GM19193 (cell line): ENCODE results near the gene SLC35F3.

Source experiments
- POLR2A ChIP-seq: IDR thresholded peaks from 4 replicates; pipeline ENCODE4 v1.6.1; 2011; ENCODE audit not compliant: insufficient read depth, insufficient read length; ENCODE audit errors: extremely low read depth

SLC35F3 gene

DNA sequence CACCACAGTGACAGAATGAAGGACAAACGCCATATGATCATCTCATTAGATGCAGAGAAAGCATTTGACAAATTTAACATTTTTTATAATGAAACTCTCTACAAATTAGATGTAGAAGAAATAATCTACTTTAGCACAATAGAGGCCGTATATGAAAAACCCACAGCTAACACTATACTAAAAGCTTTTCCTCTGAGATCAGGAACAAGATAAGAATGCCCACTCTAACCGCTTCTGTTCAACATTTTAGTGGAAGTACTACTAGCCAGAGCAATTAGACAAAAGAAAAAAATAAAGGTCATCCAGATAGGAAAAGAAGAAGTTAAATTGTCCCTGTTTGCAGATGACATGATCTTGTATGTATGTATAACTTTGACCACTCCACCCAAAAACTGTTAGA lies 109.7 kb downstream of the SLC35F3 start:
- no peak for TF ChIP-seq POLR2A

DNA sequence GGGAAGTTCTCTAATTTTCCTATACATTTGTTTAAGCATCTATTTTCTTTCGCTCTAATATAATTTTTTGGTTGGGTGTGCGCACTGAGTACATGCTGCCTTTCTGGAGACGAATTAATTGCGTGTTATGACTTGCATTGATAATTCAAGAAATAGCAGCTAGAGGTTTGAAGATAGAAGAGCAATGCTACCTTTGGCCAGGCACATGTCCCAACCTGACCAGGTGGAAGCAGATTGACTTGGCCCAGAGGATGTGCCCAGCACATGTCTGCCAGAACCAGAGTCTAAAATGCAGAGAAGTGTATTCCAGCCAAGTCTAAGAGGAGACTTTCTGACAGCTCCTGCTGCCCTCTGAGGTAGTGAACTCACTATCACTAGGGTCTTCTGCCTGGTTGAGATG lies 114.3 kb downstream of the SLC35F3 start:
- TF ChIP-seq POLR2A: no peak

DNA sequence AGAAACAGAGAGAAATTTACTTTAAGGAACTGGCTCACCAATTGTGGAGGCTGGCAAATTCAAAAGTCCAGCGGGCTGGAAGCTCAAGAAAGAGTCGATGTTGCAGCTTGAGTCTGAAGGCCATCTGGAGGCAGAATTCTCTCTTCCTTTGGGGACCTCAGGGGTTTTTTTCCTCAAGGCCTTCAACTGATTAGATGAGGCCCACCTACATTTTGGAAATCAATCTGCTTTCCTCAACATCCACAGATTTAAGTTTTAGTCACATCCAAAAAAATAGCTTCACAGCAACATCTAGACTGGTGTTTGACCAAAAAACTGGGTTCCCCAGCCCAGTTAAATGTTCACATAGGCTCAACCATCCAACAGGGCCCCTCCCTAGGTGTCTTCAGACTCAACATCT lies 114.9 kb downstream of the SLC35F3 start:
- TF ChIP-seq POLR2A: no peak

DNA sequence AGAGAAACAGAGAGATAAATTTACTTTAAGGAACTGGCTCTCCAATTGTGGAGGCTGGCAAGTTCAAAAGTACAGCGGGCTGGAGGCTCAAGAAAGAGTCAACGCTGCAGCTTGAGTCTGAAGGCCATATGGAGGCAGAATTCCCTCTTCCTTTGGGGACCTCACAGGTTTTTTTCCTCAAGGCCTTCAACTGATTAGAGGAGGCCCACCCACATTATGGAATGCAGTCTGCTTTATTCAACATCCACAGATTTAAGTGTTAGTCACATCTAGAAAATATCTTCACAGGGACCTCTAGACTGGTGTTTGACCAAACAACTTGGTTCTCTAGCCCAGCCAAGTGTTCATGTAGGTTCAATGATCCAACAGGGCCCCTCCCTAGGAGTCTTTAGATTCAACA lies 117.8 kb downstream of the SLC35F3 start:
- TF ChIP-seq POLR2A: no peak

DNA sequence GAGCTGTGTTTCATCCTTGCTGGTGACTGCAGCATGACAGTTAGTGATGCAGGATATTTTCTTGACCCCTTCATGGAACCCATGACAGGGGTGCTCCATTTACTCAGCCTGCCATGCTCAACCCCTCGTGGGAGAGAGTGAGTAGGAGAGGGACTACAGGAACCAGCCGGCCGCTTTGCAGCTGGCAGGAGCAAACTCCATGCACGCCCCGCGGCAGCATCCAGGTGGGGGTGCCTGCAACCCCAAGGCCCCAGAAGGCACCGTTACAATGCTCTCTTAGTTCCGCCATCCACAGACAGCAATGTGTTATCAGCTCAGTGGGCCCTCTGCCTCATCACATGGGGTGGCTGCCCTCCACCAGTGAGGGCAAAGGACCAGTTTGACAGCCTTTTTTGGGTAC lies 135.1 kb downstream of the SLC35F3 start:
- no peak for TF ChIP-seq POLR2A

DNA sequence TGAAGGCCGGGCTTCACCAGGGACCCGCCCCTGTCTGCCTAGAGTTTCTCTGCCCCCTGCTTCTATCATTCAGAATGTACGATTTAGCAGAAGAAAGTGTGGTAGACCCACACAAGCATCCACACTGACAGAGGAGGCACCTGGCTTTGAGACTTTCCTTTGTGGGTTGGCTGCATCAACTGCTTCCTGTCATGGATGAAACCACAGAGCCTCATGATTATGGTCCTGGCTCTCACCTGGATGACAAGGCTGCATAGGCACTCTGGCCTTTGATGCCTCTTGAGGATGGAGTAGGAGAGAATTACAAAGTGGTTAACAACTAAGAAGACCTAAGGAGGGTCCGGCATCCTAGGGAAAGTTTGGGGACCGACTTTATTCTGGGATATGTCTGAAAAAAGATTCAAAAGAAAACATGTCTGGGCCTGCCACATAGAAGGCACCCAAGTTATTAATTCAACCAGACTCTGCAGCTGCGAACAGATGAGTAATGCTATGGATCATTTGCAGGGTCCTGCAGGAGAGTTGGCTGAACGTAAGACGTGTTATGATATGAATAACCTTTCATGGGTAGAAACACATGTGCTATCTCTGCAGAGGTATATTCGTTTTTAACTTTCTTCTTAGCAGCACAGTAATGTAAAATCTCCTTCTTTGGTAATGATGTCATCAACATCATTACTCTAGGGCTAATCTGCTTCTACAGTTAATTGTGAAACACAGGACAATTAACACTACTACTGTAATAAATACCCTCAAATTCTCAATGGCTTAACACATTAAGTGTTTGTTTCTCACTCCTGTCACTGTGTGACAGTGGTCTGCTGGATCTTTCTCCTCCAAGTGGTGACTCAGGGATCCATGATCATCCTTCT lies 136.2 kb downstream of the SLC35F3 start:
- TF ChIP-seq POLR2A: no peak

DNA sequence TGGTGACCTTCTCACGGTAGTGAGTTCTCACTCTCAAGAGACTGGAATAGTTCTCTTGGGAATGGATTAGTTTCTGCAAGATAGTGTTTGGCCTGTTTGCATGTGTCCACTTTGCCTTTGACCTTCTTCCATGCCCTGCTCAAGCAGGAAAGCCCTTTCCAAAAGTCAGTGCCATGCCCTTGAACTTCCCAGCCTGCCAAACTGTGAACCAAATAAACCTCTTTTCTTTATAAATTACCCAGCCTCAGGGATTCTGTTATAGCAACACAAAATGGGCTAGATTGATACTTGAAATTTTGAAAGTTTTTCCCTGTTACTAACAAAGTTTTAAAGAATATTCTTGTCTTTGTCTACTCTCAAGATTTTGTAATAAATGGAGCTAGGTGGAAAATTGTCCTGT lies 139.6 kb downstream of the SLC35F3 start:
- TF ChIP-seq POLR2A: no peak

DNA sequence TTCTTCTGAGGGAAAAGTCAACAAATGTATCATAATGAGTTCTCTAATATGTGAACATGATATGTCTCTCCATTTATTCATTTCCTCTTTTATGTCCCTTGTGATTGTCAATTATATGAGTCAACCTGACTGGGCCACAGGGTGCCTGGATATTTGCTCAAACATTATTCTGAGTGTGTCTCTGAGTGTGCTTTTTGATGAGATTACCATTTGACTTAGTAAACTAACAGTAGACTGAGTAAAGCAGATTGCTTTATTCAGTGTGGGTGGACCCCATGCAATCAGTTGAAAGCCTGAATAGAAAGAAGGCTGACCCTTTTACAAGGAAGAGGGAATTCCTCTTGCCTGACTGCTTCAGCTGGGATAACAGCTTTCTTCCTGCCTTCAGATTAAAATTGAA lies 142.6 kb downstream of the SLC35F3 start:
- no peak for TF ChIP-seq POLR2A

DNA sequence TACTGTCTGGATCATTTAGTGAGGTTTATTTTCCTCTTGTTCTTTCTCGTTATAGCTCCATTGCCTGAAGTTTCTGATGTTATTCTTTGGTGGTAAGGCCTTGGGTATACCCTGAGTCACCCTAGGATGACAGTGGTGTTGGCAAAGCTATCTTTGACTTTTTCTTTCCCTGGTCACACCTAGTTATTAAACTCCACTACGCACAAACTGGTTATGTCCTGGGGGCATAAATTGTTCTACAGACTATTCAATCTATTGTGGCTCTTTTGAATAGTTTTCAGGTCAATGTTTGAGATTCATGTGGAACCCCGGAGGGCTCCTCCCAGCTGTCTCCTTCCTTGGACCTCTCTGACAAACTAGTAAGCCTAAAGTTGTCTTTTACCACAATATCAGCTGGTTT lies 157.7 kb downstream of the SLC35F3 start:
- TF ChIP-seq POLR2A: no peak

DNA sequence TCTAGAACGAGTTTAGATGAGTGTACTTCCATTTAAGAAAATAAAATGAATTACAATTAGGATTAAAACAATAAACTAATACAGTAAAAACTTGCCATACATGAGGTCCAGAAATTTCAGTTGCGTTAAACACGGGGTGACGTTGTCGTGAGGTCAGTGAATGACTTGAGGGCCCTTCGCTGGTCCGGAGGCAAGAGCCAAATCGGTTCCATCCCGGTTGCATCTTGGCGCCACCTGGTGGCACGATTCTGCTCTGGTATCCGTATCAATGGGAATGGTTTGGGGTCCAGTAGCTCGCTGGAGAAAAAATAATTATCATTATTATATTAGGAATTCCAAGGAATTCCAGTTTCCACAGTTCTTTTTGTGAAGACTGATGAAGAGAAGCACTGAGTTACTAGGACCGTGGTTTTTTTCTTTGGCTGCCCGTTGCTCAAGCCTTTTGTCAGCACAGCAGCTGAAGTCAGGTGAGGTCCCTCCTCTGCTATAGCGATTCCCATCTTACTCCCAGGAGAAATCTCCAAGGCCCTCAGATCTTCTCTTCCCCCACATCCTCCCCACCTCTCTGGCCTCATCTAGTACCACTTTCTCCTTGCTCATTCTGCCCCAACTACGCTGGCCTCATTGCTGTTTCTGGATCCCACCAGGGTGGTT lies 161.4 kb downstream of the SLC35F3 start:
- no peak for TF ChIP-seq POLR2A

DNA sequence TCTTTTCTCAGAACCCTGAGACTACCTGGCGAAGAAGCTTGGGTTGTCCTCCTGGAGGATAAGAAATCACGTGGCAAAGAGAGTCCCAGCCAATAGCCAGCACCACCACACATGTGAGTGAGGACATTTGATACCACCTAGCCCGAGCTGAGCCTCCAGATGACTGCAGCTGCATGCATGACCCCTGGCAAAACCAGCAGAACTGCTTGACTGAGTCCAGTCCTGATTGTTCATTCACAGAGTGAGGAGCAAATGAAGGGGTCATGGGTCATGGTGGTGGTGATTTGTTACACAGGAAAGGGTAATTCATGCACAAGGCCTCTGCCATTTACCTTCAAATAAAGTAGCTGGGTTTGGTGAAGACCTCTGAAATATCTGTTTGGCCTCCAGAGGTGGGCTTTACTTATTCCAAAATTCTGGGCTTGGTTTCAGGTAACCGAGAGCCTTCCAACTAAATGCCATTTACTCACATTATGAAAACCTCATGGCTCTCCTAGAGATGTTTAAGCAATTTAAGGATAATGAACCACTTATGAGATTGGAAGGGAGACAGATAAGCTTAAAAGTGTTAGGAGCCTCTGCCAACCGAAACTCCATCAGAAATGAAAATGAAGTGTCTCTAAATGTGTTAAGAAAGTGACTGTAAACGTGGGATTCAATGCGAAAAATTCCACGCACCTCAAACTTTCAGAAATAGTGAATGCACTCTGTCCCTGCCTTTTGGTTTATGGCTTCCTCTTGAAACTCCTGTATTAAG lies 163.3 kb downstream of the SLC35F3 start:
- no peak for TF ChIP-seq POLR2A

DNA sequence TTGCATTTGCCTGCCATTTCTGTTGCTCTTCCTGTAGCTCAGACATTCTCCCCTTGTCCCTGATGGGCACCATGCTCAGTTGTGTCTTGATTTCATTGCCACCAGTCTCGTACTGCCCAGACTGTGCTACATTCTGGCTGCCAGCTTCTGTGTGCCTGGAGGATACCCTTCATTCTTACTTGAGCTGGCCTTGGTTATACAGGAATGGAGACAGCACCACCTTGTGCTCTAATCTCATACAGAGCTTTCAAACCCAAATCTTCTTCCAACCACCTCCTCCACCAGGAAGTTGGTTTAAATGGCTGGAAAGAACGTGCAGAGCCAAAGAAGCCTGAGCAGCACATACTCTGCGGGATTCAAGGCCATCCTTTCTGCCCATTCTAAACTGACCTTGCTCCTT lies 165.3 kb downstream of the SLC35F3 start:
- no peak for TF ChIP-seq POLR2A

DNA sequence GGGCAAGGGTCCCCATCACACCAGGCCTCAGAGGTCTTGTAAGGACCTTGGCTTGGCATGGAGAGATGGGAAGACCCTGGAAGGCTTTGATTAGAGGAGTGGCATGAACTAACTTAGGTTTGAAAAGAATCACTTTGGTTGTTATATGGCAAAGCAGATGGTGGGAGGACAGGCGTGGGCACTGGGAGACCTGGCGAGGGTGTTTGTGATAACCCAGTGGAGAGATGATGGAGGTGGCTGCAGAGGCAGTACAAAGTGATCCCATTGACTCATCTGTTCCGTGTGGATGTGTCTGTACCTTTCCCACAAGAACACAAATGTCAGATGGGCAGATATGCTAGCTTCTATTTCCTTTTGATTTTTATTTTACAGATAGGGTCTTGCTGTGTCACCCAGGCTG lies 168.3 kb downstream of the SLC35F3 start:
- TF ChIP-seq POLR2A: no peak

DNA sequence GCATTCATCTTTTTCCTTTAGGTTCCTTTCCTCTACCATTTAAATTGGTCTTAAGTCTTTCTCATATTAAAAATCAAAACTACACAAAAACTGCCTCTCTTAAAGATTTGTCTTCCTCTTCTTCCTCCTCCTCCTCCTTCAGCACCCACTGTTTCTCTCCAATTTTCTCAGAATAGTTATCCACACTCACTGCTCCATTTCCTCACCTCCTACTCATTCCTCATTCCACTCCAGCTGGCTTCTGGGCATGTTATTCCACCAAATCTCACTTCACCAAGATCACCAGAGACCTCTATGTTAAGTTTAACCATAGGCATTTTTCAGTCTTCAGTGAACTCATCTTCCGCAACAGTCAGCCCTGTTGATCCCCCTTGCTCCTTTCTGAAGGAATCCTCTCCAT lies 173.7 kb downstream of the SLC35F3 start:
- no peak for TF ChIP-seq POLR2A

DNA sequence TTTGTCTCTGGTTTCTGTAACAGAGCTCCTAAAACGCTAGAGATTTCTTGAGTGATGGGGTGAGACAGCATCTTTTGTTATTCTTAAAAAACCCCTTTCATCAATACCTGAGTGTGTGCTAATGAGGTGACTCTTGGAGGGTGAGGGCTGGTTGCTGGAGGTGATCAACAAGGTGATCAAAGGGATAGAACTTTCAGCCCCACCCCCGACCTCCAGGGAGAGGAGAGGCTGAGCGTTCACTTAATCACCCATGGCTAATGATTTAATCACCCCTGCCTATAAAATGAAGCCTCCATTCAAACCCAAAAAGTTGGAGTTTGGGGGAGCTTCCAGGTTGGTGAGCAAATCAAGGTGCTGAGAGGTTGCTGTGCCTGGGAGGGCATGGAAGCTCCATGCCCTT lies 175.4 kb downstream of the SLC35F3 start:
- no peak for TF ChIP-seq POLR2A
